H9 (cell line): ENCODE data around the gene RAB3B. TPM values are rescaled to one million over a fixed set of nuclear protein-coding genes. Genes with fewer than 3 reads are reported as not detected.

ENCODE experiments used
- DNase-seq: peaks from one replicate; pipeline ENCODE4 v3.0.0-alpha.2; 2017
- H2AFZ ChIP-seq: one replicate; pipeline ENCODE4 v1.6.1; 2013; ENCODE audit warnings: mild to moderate bottlenecking, low read length, control low read depth, moderate library complexity
- H2AK5ac ChIP-seq: 2 replicates; pipeline ENCODE4 v1.6.1; 2013; ENCODE audit warnings: low read length, control low read depth, mixed read lengths; ENCODE audit not compliant: insufficient read length
- H2BK120ac ChIP-seq: one replicate; pipeline ENCODE4 v1.6.1; 2013; ENCODE audit warnings: low read depth, mild to moderate bottlenecking, low read length, control low read depth, inconsistent platforms; ENCODE audit not compliant: poor library complexity, severe bottlenecking
- H2BK12ac ChIP-seq: 2 replicates; pipeline ENCODE4 v1.6.1; 2013; ENCODE audit warnings: low read length, control low read depth, mixed read lengths, low read depth; ENCODE audit not compliant: insufficient read length
- H2BK15ac ChIP-seq: 2 replicates; pipeline ENCODE4 v1.6.1; 2013; ENCODE audit warnings: low read depth, low read length, control low read depth
- H2BK20ac ChIP-seq: one replicate; pipeline ENCODE4 v1.6.1; 2013; ENCODE audit warnings: low read depth, mild to moderate bottlenecking, low read length, control low read depth, inconsistent platforms; ENCODE audit not compliant: poor library complexity, severe bottlenecking
- H2BK5ac ChIP-seq: 2 replicates; pipeline ENCODE4 v1.6.1; 2013; ENCODE audit warnings: low read length, control low read depth, mixed read lengths; ENCODE audit not compliant: insufficient read length
- H3K14ac ChIP-seq: 2 replicates; pipeline ENCODE4 v1.6.1; 2013; ENCODE audit warnings: low read length, control low read depth; ENCODE audit not compliant: insufficient read depth
- H3K18ac ChIP-seq: 2 replicates; pipeline ENCODE4 v1.6.1; 2013; ENCODE audit warnings: low read depth, mild to moderate bottlenecking, mixed read lengths, low read length, control low read depth; ENCODE audit not compliant: insufficient read length
- H3K23ac ChIP-seq: 2 replicates; pipeline ENCODE4 v1.6.1; 2013; ENCODE audit warnings: low read length, control low read depth, mixed read lengths, low read depth; ENCODE audit not compliant: insufficient read length
- H3K23me2 ChIP-seq: 2 replicates; pipeline ENCODE4 v1.6.1; 2013; ENCODE audit warnings: low read depth, mild to moderate bottlenecking, mixed read lengths, low read length, control low read depth; ENCODE audit not compliant: insufficient read length, poor library complexity, severe bottlenecking
- H3K27ac ChIP-seq: 2 replicates; pipeline ENCODE4 v1.5.1; 2013; ENCODE audit warnings: low read length, control low read depth, mixed read lengths, low read depth; ENCODE audit not compliant: insufficient read length
- H3K27me3 ChIP-seq: 2 replicates; pipeline ENCODE4 v1.6.1; 2013; ENCODE audit warnings: low read length, control low read depth, inconsistent platforms; ENCODE audit not compliant: insufficient read depth
- H3K4ac ChIP-seq: 2 replicates; pipeline ENCODE4 v1.6.1; 2013; ENCODE audit warnings: low read depth, mild to moderate bottlenecking, control low read depth, inconsistent platforms, low read length, moderate library complexity
- H3K4me1 ChIP-seq: 2 replicates; pipeline ENCODE4 v1.6.1; 2013; ENCODE audit warnings: low read length, control low read depth, inconsistent platforms; ENCODE audit not compliant: insufficient read depth
- H3K4me2 ChIP-seq: 2 replicates; pipeline ENCODE4 v1.6.1; 2013; ENCODE audit warnings: low read length, control low read depth, mixed read lengths; ENCODE audit not compliant: insufficient read length, insufficient read depth
- H3K56ac ChIP-seq: 2 replicates; pipeline ENCODE4 v1.6.1; 2013; ENCODE audit warnings: low read depth, mild to moderate bottlenecking, mixed read lengths, low read length, control low read depth; ENCODE audit not compliant: insufficient read length
- H3K79me1 ChIP-seq: 2 replicates; pipeline ENCODE4 v1.6.1; 2013; ENCODE audit warnings: low read depth, mild to moderate bottlenecking, moderate library complexity, low read length, control low read depth, inconsistent platforms; ENCODE audit not compliant: insufficient read depth, poor library complexity, severe bottlenecking
- H3K79me2 ChIP-seq: 2 replicates; pipeline ENCODE4 v1.6.1; 2013; ENCODE audit warnings: low read length, control low read depth, inconsistent platforms; ENCODE audit not compliant: insufficient read depth
- H3K9ac ChIP-seq: 2 replicates; pipeline ENCODE4 v1.6.1; 2013; ENCODE audit warnings: low read length, control low read depth, mixed read lengths; ENCODE audit not compliant: insufficient read length; ENCODE audit errors: extremely low read depth
- H3K9me3 ChIP-seq: one replicate; pipeline ENCODE4 v1.6.1; 2013; ENCODE audit warnings: low read depth, low read length, inconsistent platforms; ENCODE audit not compliant: control insufficient read depth
- H3T11ph ChIP-seq: one replicate; pipeline ENCODE4 v1.6.1; 2013; ENCODE audit warnings: mild to moderate bottlenecking, low read length, control low read depth, inconsistent platforms
- H4K20me1 ChIP-seq: one replicate; pipeline ENCODE4 v1.6.1; 2013; ENCODE audit not compliant: control insufficient read depth, insufficient read length, insufficient read depth
- H4K5ac ChIP-seq: 2 replicates; pipeline ENCODE4 v1.6.1; 2013; ENCODE audit warnings: low read depth, mild to moderate bottlenecking, mixed read lengths, low read length, control low read depth; ENCODE audit not compliant: insufficient read length
- H4K8ac ChIP-seq: replicated peaks from 2 replicates; pipeline ENCODE4 v1.6.1; 2013; ENCODE audit warnings: low read length, control low read depth, mixed read lengths, low read depth; ENCODE audit not compliant: insufficient read length
- H4K91ac ChIP-seq: 2 replicates; pipeline ENCODE4 v1.6.1; 2013; ENCODE audit warnings: low read depth, mild to moderate bottlenecking, moderate library complexity, mixed read lengths, low read length, control low read depth; ENCODE audit not compliant: insufficient read length
- H3K27ac Mint-ChIP-seq, 3 experiments: 2 replicates in 2 of 3; 3 replicates in 1 of 3; pipeline ENCODE4 v1.8.0; 2020 to 2021; ENCODE audit warnings: mixed read lengths in 3 of 3, mild to moderate bottlenecking in 1 of 3, moderate library complexity in 1 of 3
- H3K27me3 Mint-ChIP-seq: 2 replicates; pipeline ENCODE4 v1.8.0; 2021; ENCODE audit warnings: low read depth, mild to moderate bottlenecking, moderate library complexity, mixed read lengths
- H3K36me3 Mint-ChIP-seq, 3 experiments: 2 replicates in 2 of 3; 3 replicates in 1 of 3; pipeline ENCODE4 v1.8.0; 2020 to 2021; ENCODE audit warnings: low read depth in 3 of 3, mixed read lengths in 3 of 3; ENCODE audit not compliant: insufficient read depth in 1 of 3
- H3K4me1 Mint-ChIP-seq, 2 experiments: 2 replicates each; pipeline ENCODE4 v1.8.0; 2020; ENCODE audit warnings: mixed read lengths in 2 of 2
- H3K4me3 Mint-ChIP-seq, 2 experiments: 2 replicates in 1 of 2; 3 replicates in 1 of 2; pipeline ENCODE4 v1.8.0; 2020 to 2021; ENCODE audit warnings: mild to moderate bottlenecking in 2 of 2, mixed read lengths in 2 of 2, moderate library complexity in 1 of 2
- H3K9me3 Mint-ChIP-seq, 2 experiments: 2 replicates in 1 of 2; 3 replicates in 1 of 2; pipeline ENCODE4 v1.8.0; 2020; ENCODE audit warnings: mild to moderate bottlenecking in 2 of 2, mixed read lengths in 2 of 2, moderate library complexity in 1 of 2
- CTCF ChIP-seq: fragments of 200-600 bp; sonication (generic); conservative IDR thresholded peaks from 3 replicates; pipeline ENCODE4 v1.8.0; 2021; ENCODE audit warnings: antibody characterized with exemption, mild to moderate bottlenecking
- WGBS: extraction: QIAGEN DNeasy Blood & Tissue Kit; methylation state at CpG from one replicate; pipeline ENCODE4 v1.1.7; 2013; ENCODE audit warnings: missing lambda C conversion rate, low lambda C conversion rate, mixed read lengths; ENCODE audit not compliant: insufficient read length; ENCODE audit errors: extremely low coverage; 5-methylcytosine and 5-hydroxymethylcytosine counted together
- total RNA-seq: library from RNA; stranded (reverse); gene quantifications from 2 replicates; pipeline ENCODE4 v1.2.1, GENCODE V29; 2021

The RAB3B gene
- total RNA-seq, 1 experiment from 2014 or later, result 30.6 TPM

DNA sequence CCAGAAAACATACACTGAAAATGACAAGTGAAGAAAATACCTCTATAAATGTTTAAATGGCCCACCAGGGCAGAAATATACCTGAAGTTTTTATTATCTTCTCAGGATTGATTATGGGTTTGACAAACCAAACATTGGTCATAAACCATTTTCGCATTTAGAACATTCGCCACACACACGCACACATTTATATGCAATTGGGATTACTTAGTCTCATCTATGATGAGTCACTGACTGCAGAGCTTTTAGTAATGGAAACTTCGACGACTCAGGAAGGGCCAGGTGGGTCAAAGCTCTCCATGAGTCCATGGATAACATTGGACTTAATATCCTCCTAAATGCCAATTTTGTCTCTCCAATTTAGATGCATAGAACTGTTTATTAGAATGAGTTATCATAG lies 128.8 kb downstream of the RAB3B start:
- Histone ChIP-seq H3K23me2 (no peaks in the 10 kb centered on the region), H3K9me3 (no peaks in the 10 kb centered on the region)

More for the DNA sequence above, 128.8 kb downstream of the RAB3B start:
- Histone ChIP-seq H3K18ac (no peak overlapping the region), H3K9ac (no peak overlapping the region), H3K79me1 (peaks cover 11% of the 10 kb centered on the region), H3K23ac (no peak overlapping the region), H3K79me2 (peaks cover 6% of the 10 kb centered on the region; the same call in 1 of the 2 replicates), H4K8ac (no peak overlapping the region), H3K14ac (no peak overlapping the region), H2BK120ac (no peak overlapping the region), H3K56ac (no peak overlapping the region), H3K4me2 (no peak overlapping the region), H2BK15ac (no peak overlapping the region), H2BK20ac (no peak overlapping the region), H2AFZ (no peak overlapping the region), H3K27me3 (no peaks in the 10 kb centered on the region), H2AK5ac (no peak overlapping the region), H3K4me1 (peaks cover 8% of the 10 kb centered on the region; the same call in 1 of the 2 replicates), H3K27ac (no peak overlapping the region), H2BK5ac (no peak overlapping the region), H3K4ac (no peak overlapping the region), H4K5ac (no peak overlapping the region), H2BK12ac (no peak overlapping the region), H4K91ac (no peak overlapping the region), H4K20me1 (no peaks in the 10 kb centered on the region), H3T11ph (no peak overlapping the region)
- no peaks in the 10 kb centered on the region for H3K27me3 Mint-ChIP-seq
- no peak overlapping the region; a peak in 1 of 5 replicates for H3K4me3 Mint-ChIP-seq
- peak overlapping the region in 2 of 3 experiments; percentile 57 to 69; a peak in 3 of 7 replicates for H3K27ac Mint-ChIP-seq
- DNase-seq, result no peak
- WGBS, result no CpG with 5 or more reads among the region's 5 CpGs
- no peaks in the 10 kb centered on the region for H3K9me3 Mint-ChIP-seq
- TF ChIP-seq CTCF, result no peak
- H3K36me3 Mint-ChIP-seq, result no peaks in the 10 kb centered on the region
- peaks cover 28 to 30% of the 10 kb centered on the region in 2 experiments for H3K4me1 Mint-ChIP-seq
